Activated T-helper 1 cell treated with anti-CD3 and anti-CD28 coated beads, Interleukin-12 subunit alpha, Interleukin-12 subunit beta, Interleukin-2, Interleukin-4 antibody, amounts not matched to agents 30 ng/mL and 10 ng/mL and 1 ng/mL, durations not matched to agents 14 hours and 24 hours and 36 hours (primary cell): Measurements from ENCODE around the gene GZMA. TPM values are rescaled to one million over a fixed set of nuclear protein-coding genes. Genes with fewer than 3 reads are reported as not detected.
A peak's percentile ranks its signal among the peaks of the same experiment; 100 is the strongest.
"Not testable (repeated sequence)": the region's sequence is repeated elsewhere in the genome, so short reads cannot be mapped to it uniquely, and the experiment has no call there.

Source experiments
- DNase-seq: peaks from one replicate; pipeline ENCODE4 v3.0.0; 2021; ENCODE audit warnings: low spot score
- H3K27ac Mint-ChIP-seq: one replicate; pipeline ENCODE4 v1.8.0; 2021; ENCODE audit warnings: mild to moderate bottlenecking, mixed read lengths
- H3K27me3 Mint-ChIP-seq: one replicate; pipeline ENCODE4 v1.8.0; 2022; ENCODE audit warnings: mild to moderate bottlenecking, moderate library complexity, mixed read lengths; ENCODE audit not compliant: insufficient read depth
- H3K36me3 Mint-ChIP-seq: one replicate; pipeline ENCODE4 v1.8.0; 2021; ENCODE audit warnings: low read depth, mixed read lengths
- H3K4me1 Mint-ChIP-seq: one replicate; pipeline ENCODE4 v1.8.0; 2021; ENCODE audit warnings: low read depth, mixed read lengths
- H3K4me3 Mint-ChIP-seq: one replicate; pipeline ENCODE4 v1.8.0; 2021; ENCODE audit warnings: mild to moderate bottlenecking, moderate library complexity, mixed read lengths
- H3K9me3 Mint-ChIP-seq: one replicate; pipeline ENCODE4 v1.8.0; 2021; ENCODE audit warnings: mixed read lengths
- intact Hi-C: fragments of 100-400 bp; cut with micrococcal nuclease; formaldehyde crosslinking; loops from one replicate; pipeline ENCODE4 v1.15.1; 2024
- total RNA-seq: library from RNA; stranded (reverse); gene quantifications from 2 replicates; pipeline ENCODE4 v1.2.3, GENCODE V29; 2022

The GZMA gene
- 88.1 and 93.7 TPM in 2 replicates for total RNA-seq

DNA sequence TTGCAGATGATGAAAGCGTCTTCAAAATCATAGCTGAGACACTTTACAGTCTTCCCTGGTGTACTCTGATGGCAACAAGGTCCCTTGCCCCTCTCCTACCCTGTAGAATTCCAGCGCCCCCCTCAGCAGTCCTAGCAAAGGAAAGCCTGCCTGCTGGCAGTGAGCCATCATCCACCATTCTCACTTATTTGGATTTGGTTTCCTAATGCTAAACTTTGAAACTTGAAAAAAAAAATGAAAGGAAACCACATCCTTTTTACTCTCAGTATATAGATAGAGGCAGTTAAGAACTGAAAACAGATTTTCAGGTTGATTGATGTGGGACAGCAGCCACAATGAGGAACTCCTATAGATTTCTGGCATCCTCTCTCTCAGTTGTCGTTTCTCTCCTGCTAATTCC lies at the start of gene GZMA:
GZMA (plus strand) TSS at position 299 of the 400 bp plus-strand sequence; CDS start at position 336, 37 bp downstream.
- DNase-seq: peak; percentile 36
- Mint-ChIP-seq H3K9me3 (peaks cover 38% of the 10 kb centered on the region), H3K36me3 (peaks cover 51% of the 10 kb centered on the region), H3K27ac (peak within 1 kb of the TSS; percentile 93), H3K27me3 (no peaks in the 10 kb centered on the region), H3K4me3 (peak within 1 kb of the TSS; percentile 85), H3K4me1 (peaks cover 87% of the 10 kb centered on the region)
- intact Hi-C loops: loop anchor here (1.0 to 2.0 kb wide), 9 partner anchors 30 to 308 kb away; partner anchors contain the start of gene GZMK

DNA sequence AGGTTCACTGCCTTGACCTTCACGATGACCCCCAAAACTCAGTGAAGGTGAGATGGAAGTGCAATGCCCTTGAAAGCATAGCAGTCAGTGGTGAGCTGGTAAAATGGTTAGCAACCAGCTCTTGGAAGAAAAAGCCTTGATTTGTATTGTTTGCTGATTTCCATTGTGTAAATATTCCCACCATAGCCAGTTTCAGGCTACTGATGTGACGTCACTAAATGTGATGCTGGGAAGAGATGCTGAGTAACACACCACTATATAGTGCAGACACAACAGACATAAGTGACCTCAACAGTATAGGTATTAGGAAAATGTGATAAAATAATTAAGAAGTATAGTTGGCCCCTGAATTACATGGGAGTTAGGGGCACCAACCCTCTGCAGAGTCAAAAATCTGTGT lies 47.3 kb upstream of the GZMA start:
- Mint-ChIP-seq H3K27ac (no peak overlapping the region), H3K4me3 (no peak overlapping the region), H3K4me1 (peaks cover 27% of the 10 kb centered on the region), H3K36me3 (peaks cover 39% of the 10 kb centered on the region), H3K27me3 (no peaks in the 10 kb centered on the region), H3K9me3 (peaks cover 61% of the 10 kb centered on the region)
- intact Hi-C loops: no loop called here
- no peak for DNase-seq

DNA sequence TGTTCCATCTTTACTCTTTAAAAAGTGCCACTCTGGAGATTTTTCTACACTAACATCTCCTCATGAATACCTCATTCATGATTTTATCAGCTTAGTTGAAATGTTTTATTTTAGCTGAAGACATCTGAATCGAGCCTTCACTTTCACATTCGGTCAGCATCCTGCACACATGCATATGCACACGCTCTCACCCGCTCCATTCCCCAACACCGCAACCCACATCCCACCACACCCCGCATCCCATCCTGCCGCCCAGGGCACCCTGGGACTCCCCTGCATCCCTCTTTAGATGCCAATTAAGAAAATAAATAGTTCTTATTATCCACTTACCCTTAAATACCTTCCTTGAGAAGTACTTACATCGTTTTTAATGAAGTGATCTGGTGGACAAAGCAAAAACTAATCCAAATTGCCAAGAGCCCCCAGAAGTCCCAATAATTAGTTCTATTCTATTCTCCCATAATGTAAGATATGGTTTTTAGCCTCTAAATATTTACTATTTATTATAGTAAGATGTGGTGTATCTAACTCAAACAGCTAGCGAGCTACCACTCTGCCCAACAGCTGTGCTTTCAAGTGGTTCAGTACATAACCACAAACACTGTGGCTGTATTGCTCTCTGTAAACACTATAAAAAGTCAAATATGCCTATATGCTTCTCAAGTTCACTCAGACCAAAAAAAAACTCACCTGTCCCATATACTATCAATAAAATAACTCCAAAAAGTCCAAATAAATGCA lies 40.2 kb upstream of the GZMA start:
- Mint-ChIP-seq H3K27ac (peak overlapping the region; percentile 98), H3K36me3 (peaks cover 32% of the 10 kb centered on the region), H3K27me3 (peaks cover 1% of the 10 kb centered on the region), H3K9me3 (peaks cover 29% of the 10 kb centered on the region), H3K4me3 (peak overlapping the region; percentile 79), H3K4me1 (peaks cover 83% of the 10 kb centered on the region)
- peak; percentile 79 for DNase-seq
- intact Hi-C loops: loop anchor here (1.0 to 10.0 kb wide), 7 partner anchors 10 to 537 kb away; partner anchors contain the start of genes GZMA and GZMK

DNA sequence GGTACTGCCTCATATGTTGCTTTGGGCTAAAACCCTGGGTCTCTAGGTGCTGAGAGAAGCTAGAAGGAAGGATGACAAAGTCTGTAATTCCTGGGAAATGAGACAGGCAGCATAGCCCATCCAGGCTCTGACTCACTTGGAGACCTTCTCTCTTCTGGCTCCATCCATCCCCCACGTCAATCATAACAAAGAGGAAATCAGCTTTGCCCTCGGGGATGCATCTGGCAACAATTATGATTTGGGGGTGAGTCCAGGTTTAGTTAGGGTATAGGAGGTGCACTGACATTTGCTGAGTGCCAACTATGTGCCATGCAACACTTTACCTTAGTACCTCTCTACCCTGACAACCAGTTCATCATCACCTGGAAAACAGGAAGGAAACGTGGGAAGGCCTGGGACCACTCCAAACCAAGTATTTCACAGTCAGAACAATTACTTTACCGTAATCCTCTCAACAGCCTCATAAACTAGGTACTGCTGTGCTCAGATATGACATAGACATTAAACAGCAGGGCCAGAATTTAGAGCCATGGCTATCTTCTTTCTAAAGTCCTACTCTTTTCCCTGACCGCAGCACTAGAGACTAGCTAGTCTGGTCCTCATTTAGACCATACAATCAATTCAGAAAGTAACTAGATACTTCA lies 39.1 kb upstream of the GZMA start:
- H3K9me3 Mint-ChIP-seq: peaks cover 25% of the 10 kb centered on the region
- peak overlapping the region; percentile 50 for H3K4me3 Mint-ChIP-seq
- H3K36me3 Mint-ChIP-seq: peaks cover 28% of the 10 kb centered on the region
- intact Hi-C loops: loop anchor here (10.0 kb wide), 2 partner anchors 419 to 539 kb away; no protein-coding TSS in a partner anchor
- H3K4me1 Mint-ChIP-seq: peaks cover 86% of the 10 kb centered on the region
- no peak overlapping the region for H3K27ac Mint-ChIP-seq
- DNase-seq: no peak
- peaks cover 1% of the 10 kb centered on the region for H3K27me3 Mint-ChIP-seq

DNA sequence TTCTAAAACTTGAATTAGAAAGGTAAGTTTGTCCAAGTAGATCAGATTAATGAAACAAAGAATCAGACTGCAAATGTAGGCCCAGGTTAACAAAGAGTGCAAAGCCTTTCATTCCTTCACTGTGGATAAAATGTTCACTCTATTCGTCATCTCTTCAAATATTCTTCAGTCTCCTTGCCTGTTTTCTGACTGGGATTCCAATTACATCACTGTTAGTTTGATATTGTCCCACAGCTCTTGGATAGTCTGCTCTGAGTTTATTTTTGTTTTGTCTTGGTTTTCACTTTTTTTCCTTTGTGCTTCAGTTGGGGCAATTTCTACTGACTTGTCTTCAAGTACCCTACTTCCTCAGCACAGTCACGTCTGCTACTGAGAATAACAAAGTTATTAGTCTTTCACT lies 38.5 kb upstream of the GZMA start:
- Mint-ChIP-seq H3K27ac (peak overlapping the region; percentile 62), H3K4me1 (peaks cover 82% of the 10 kb centered on the region)

DNA sequence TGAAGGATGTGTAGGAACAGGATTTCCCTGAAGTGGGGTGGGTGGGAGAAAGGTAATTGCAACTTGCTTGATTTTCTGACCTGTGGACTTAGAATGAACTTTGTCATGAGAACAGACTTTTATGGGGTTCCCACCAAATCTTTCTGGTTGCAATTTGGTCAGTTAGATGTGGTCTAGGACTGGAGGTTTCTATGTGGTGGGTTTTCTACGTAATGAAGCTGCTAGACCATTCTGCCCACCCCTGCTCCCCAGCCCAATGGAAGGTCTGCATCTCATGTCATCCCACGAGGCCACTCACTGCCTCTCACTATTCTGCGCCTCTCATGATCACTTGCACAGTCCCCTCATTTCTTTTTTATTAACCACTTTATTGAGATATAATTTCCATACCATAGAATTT lies 37.9 kb upstream of the GZMA start:
- H3K4me3 Mint-ChIP-seq: no peak overlapping the region
- no peak for DNase-seq

More for the DNA sequence above, 38.5 kb upstream of the GZMA start:
- DNase-seq: no peak
- intact Hi-C loops: loop anchor here (10.0 kb wide), 2 partner anchors 419 to 539 kb away; no protein-coding TSS in a partner anchor
- H3K36me3 Mint-ChIP-seq: peaks cover 24% of the 10 kb centered on the region
- peaks cover 1% of the 10 kb centered on the region for H3K27me3 Mint-ChIP-seq
- peak overlapping the region; percentile 34 for H3K4me3 Mint-ChIP-seq
- peaks cover 19% of the 10 kb centered on the region for H3K9me3 Mint-ChIP-seq

DNA sequence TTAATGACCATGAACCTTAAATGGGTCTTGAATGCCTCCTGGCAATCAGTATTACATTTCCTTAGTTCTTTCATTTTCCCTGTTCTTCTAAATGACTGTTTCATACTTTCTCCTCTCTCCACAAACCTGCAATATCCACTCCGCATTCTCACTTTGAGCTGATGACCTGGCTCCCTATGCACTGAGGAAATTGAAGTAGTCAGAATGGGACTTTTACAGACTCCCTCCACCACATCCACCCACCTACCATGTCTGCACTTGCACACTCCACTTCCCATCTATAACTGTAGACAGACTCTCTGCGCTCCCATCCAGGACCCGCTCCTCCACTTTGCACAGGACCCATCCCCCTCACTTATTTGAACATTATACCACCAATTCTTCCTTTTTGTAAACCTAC lies 36.2 kb upstream of the GZMA start:
- Mint-ChIP-seq H3K9me3 (peaks cover 15% of the 10 kb centered on the region), H3K36me3 (peaks cover 29% of the 10 kb centered on the region), H3K27ac (peak overlapping the region; percentile 47)

More for the DNA sequence above, 37.9 kb upstream of the GZMA start:
- peaks cover 25% of the 10 kb centered on the region for H3K36me3 Mint-ChIP-seq
- H3K4me1 Mint-ChIP-seq: peaks cover 88% of the 10 kb centered on the region
- H3K9me3 Mint-ChIP-seq: peaks cover 17% of the 10 kb centered on the region
- intact Hi-C loops: loop anchor here (10.0 kb wide), 2 partner anchors 420 to 540 kb away; no protein-coding TSS in a partner anchor
- H3K27me3 Mint-ChIP-seq: peaks cover 1% of the 10 kb centered on the region
- H3K27ac Mint-ChIP-seq: no peak overlapping the region

DNA sequence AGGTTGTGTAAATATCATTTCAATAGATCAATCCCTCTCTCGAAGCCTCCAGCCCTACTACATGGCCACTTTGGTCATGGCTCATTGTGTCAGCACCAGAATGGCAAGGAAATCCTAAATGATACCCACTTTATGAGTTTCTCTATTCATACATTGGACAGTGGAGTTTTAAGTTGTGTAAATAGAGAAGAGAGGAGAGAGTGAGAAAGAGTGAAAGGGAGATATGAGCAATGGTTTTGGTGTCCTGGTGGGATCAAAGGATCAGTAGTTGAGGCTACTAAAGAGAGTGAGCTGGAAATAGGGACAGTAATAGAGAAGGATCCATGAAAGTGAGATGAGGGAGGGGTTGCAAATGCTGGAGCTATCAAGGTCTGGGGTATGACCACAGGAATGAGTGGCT lies 31.5 kb upstream of the GZMA start:
- H3K4me1 Mint-ChIP-seq: peaks cover 69% of the 10 kb centered on the region
- H3K27ac Mint-ChIP-seq: peak overlapping the region; percentile 29
- peaks cover 15% of the 10 kb centered on the region for H3K9me3 Mint-ChIP-seq
- H3K27me3 Mint-ChIP-seq: no peaks in the 10 kb centered on the region
- intact Hi-C loops: no loop called here
- no peak for DNase-seq
- H3K4me3 Mint-ChIP-seq: peak overlapping the region; percentile 4
- H3K36me3 Mint-ChIP-seq: peaks cover 26% of the 10 kb centered on the region

More for the DNA sequence above, 36.2 kb upstream of the GZMA start:
- Mint-ChIP-seq H3K4me3 (peak overlapping the region; percentile 24), H3K27me3 (peaks cover 1% of the 10 kb centered on the region), H3K4me1 (peaks cover 81% of the 10 kb centered on the region)
- no peak for DNase-seq
- intact Hi-C loops: loop anchor here (10.0 kb wide), 2 partner anchors 421 to 541 kb away; no protein-coding TSS in a partner anchor

DNA sequence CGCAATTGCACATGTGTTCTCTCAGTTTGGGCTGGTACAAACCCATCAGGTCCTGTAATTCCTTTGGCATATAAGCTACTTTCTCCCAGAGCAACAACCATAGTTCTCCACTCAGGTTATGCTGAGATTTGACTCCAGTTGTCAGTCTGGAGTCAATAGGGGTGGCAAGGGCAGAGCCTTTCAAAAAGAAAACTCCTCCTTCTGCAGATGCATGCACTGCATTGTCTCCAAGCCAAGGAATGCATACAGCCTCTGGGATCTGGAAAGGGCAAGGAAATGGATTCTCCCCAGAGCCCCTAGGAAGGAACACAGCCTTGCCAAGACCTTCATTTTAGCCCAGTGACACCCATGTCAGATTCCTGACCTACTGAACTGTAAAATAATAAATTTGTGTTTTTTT lies 31.0 kb upstream of the GZMA start:
- Mint-ChIP-seq H3K36me3 (peaks cover 24% of the 10 kb centered on the region), H3K9me3 (peaks cover 15% of the 10 kb centered on the region), H3K4me3 (no peak overlapping the region), H3K27me3 (no peaks in the 10 kb centered on the region), H3K27ac (no peak overlapping the region), H3K4me1 (peaks cover 65% of the 10 kb centered on the region)
- no peak for DNase-seq
- intact Hi-C loops: no loop called here

DNA sequence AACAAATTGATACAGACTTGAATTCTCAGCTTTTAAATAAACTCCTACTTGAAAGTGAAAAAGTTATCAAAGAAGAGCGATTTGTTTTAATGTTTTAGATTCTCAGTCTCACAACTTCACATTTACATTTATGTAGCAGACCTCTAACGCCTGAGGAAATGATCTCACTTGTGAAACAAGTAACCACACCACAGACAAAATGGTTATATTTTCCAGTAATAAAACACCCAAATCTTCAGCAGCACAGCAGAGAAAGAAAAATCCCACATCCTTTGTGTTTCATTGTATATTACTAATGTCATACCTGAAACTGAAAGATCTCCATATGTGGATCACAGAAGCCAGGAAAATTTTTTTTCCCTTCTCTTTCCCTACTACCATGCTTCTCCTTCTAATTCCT lies 29.8 kb upstream of the GZMA start:
- peak overlapping the region; percentile 88 for H3K27ac Mint-ChIP-seq
- peaks cover 8% of the 10 kb centered on the region for H3K9me3 Mint-ChIP-seq
- peak; percentile 31 for DNase-seq
- intact Hi-C loops: loop anchor here (1.0 to 2.0 kb wide), 9 partner anchors 10 to 1256 kb away; partner anchors contain the start of genes GZMA and GZMK
- peaks cover 18% of the 10 kb centered on the region for H3K36me3 Mint-ChIP-seq
- no peaks in the 10 kb centered on the region for H3K27me3 Mint-ChIP-seq
- H3K4me1 Mint-ChIP-seq: peaks cover 53% of the 10 kb centered on the region
- peak overlapping the region; percentile 57 for H3K4me3 Mint-ChIP-seq

DNA sequence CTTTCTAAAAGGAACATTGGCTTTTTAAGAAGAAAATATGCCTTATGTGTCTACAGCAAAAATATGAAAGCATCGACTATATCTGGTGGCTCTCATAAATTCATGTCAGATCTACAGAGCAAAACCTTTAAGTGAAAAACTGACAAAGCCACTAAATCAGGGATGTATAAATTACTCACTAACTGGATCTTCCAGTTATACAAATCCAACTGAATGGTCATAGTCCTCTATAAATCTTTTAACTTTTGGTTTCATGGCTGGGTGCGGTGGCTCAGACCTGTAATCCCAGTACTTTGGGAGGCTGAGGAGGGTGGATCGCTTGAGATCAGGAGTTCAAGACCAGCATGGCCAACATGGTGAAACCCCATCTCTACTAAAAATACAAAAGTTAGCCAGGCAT lies 29.2 kb upstream of the GZMA start:
- Mint-ChIP-seq H3K27me3 (no peaks in the 10 kb centered on the region), H3K4me3 (peak overlapping the region; percentile 57), H3K36me3 (peaks cover 20% of the 10 kb centered on the region), H3K9me3 (peaks cover 12% of the 10 kb centered on the region), H3K4me1 (peaks cover 53% of the 10 kb centered on the region), H3K27ac (peak overlapping the region; percentile 88)
- intact Hi-C loops: loop anchor here (2.0 kb wide), 3 partner anchors 74 to 1256 kb away; no protein-coding TSS in a partner anchor
- DNase-seq: no peak

DNA sequence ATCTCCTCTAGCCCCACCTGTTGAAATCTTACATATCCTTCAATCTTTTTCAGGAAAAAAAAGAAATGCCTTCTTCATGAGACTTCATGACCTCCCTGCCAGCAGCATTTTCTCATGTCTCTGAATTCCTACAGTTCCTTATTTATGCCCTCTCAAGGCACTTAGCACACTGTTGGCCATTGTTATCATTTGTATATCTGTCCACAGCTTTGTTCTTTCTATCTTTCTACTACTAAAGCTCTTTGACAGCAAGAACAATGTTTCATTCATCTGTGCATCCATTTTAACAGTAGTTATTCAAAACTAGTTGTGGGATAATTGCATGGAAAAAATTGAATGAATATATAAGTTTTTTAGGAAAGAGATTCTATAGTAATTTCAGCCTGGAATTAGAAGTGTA lies 20.9 kb upstream of the GZMA start:
- H3K36me3 Mint-ChIP-seq: peaks cover 47% of the 10 kb centered on the region

DNA sequence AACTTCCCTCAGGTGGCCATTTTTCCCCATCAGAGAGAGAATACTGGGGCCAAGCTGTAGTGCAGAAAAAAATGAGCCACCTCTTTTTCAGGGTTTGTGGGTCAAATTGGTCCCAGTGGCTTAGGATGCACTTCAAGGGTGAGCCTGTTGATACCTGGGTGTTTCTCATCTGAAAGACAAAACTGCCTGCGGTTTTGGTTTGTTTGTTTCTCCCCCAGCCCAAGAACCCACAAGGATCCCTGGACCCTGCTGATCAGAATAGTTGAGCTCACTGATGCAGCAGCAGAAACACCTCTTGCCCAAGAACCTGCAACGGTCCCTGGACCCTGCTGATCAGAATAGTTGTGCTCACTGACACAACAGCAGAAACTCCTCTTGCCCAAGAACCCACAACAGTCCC lies 13.1 kb upstream of the GZMA start:
- DNase-seq, H3K4me3 Mint-ChIP-seq, H3K27ac Mint-ChIP-seq, intact Hi-C loops, H3K27me3 Mint-ChIP-seq: not testable (repeated sequence)
- Mint-ChIP-seq H3K36me3 (peaks cover 36% of the 10 kb centered on the region), H3K4me1 (peaks cover 44% of the 10 kb centered on the region), H3K9me3 (peaks cover 54% of the 10 kb centered on the region)

More for the DNA sequence above, 20.9 kb upstream of the GZMA start:
- peaks cover 59% of the 10 kb centered on the region for H3K9me3 Mint-ChIP-seq
- no peak overlapping the region for H3K27ac Mint-ChIP-seq
- intact Hi-C loops: no loop called here
- peaks cover 22% of the 10 kb centered on the region for H3K4me1 Mint-ChIP-seq
- no peak overlapping the region for H3K4me3 Mint-ChIP-seq
- no peak for DNase-seq
- no peaks in the 10 kb centered on the region for H3K27me3 Mint-ChIP-seq
